CD4-positive, alpha-beta T cell (primary cell): Measurements from ENCODE around the gene DNAH11. TPM values are rescaled to one million over a fixed set of nuclear protein-coding genes. Genes with fewer than 3 reads are reported as not detected.

ENCODE experiments used
- ATAC-seq: fragments of 200-7000 bp; cut with Tn5 transposase; one replicate; pipeline ENCODE4 v1.10.0; 2022; ENCODE audit warnings: mild to moderate bottlenecking; ENCODE audit not compliant: poor library complexity
- CTCF ChIA-PET: fragments of 350-600 bp; sonication (Branson Sonifier 250); formaldehyde crosslinking; loops from one replicate; lab custom pipeline; 2021; ENCODE audit warnings: antibody characterized with exemption, inconsistent platforms; lab: Charles Lee
- POLR2A ChIA-PET: fragments of 350-600 bp; sonication (Branson Sonifier 250); formaldehyde crosslinking; loops from one replicate; lab custom pipeline; 2021; ENCODE audit warnings: antibody characterized with exemption, inconsistent platforms; lab: Charles Lee
- DNase-seq, 14 experiments: peaks; one replicate each; pipeline ENCODE4 v3.0.0-alpha.2; 2013 to 2020; ENCODE audit warnings: mixed read lengths in 2 of 14
- H3K27ac ChIP-seq, 2 donors: one replicate each; pipeline versions ENCODE4 v1.5.1 to v1.7.0; 2013; ENCODE audit warnings: low read length in 2 of 2, low read depth in 1 of 2, mild to moderate bottlenecking in 1 of 2
- H3K27me3 ChIP-seq, 2 experiments: 1 replicate in 1 of 2; 2 replicates in 1 of 2; pipeline versions ENCODE4 v1.6.1 to v1.7.0; 2013; ENCODE audit warnings: low read length in 2 of 2, control low read depth in 1 of 2, mild to moderate bottlenecking in 1 of 2, moderate library complexity in 1 of 2; ENCODE audit not compliant: insufficient read depth in 2 of 2, control insufficient read depth in 1 of 2
- H3K36me3 ChIP-seq: one replicate; pipeline ENCODE4 v1.6.1; 2013; ENCODE audit warnings: low read length, control low read depth; ENCODE audit not compliant: insufficient read depth
- H3K4me1 ChIP-seq: one replicate; pipeline ENCODE4 v1.6.1; 2013; ENCODE audit warnings: low read length, control low read depth; ENCODE audit not compliant: insufficient read depth
- H3K4me3 ChIP-seq: one replicate; pipeline ENCODE4 v1.5.1; 2013; ENCODE audit warnings: mild to moderate bottlenecking, low read length, moderate library complexity
- H3K9me3 ChIP-seq, 2 experiments: 1 replicate in 1 of 2; 2 replicates in 1 of 2; pipeline versions ENCODE4 v1.6.1 to v1.7.0; 2013; ENCODE audit warnings: low read length in 2 of 2, mild to moderate bottlenecking in 2 of 2, control low read depth in 1 of 2, moderate library complexity in 1 of 2; ENCODE audit not compliant: control insufficient read depth in 1 of 2, insufficient read depth in 1 of 2
- H3K27ac Mint-ChIP-seq: one replicate; pipeline ENCODE4 v1.8.0; 2020; ENCODE audit warnings: mixed read lengths
- H3K27me3 Mint-ChIP-seq: one replicate; pipeline ENCODE4 v1.8.0; 2021; ENCODE audit warnings: mixed read lengths
- H3K36me3 Mint-ChIP-seq: one replicate; pipeline ENCODE4 v1.8.0; 2021; ENCODE audit warnings: low read depth, mixed read lengths
- H3K4me1 Mint-ChIP-seq: one replicate; pipeline ENCODE4 v1.8.0; 2021; ENCODE audit warnings: low read depth, mixed read lengths
- H3K4me3 Mint-ChIP-seq: one replicate; pipeline ENCODE4 v1.8.0; 2020; ENCODE audit warnings: mild to moderate bottlenecking, mixed read lengths
- H3K9me3 Mint-ChIP-seq: one replicate; pipeline ENCODE4 v1.8.0; 2020; ENCODE audit warnings: mixed read lengths
- intact Hi-C, 2 experiments: fragments of 100-400 bp; cut with DNase I in 1 of 2; cut with micrococcal nuclease in 1 of 2; formaldehyde crosslinking; loops; one replicate each; pipeline versions ENCODE4 v1.15.1 to v1.9.0; 2023 to 2025; cut with DNase I, micrococcal nuclease
- total RNA-seq, 174 experiments: library from RNA in 2 of 174; stranded (reverse) in 2 of 174; gene quantifications; one replicate each; pipeline ENCODE4 v1.2.3 and lab custom pipeline; 2021 to 2026
- TF ChIP-seq, protein P1 (sequence below): fragments of 200-600 bp; IDR thresholded peaks from one replicate; pipeline ENCODE4 v1.8.0; 2022; ENCODE audit warnings: antibody characterized with exemption, mild to moderate bottlenecking

The DNAH11 gene
- total RNA-seq, 2 experiments from 2014 or later, result 0.11 TPM; not detected in 1

GRCh38 chr7:21572331-21573313 is 29.8 kb downstream of the DNAH11 start:
- intact Hi-C loops, result no loop called here
- no peak for DNase-seq
- Histone ChIP-seq H3K4me1 (no peaks in the 10 kb centered on the region), H3K27me3 (no peaks in the 10 kb centered on the region), H3K36me3 (no peaks in the 10 kb centered on the region), H3K4me3 (no peak overlapping the region), H3K9me3 (no peaks in the 10 kb centered on the region), H3K27ac (no peak overlapping the region)
- Mint-ChIP-seq H3K4me1 (no peaks in the 10 kb centered on the region), H3K27ac (no peak overlapping the region), H3K27me3 (peaks cover 6% of the 10 kb centered on the region), H3K9me3 (no peaks in the 10 kb centered on the region), H3K4me3 (no peak overlapping the region), H3K36me3 (no peaks in the 10 kb centered on the region)
- TF ChIP-seq, protein P1, sequence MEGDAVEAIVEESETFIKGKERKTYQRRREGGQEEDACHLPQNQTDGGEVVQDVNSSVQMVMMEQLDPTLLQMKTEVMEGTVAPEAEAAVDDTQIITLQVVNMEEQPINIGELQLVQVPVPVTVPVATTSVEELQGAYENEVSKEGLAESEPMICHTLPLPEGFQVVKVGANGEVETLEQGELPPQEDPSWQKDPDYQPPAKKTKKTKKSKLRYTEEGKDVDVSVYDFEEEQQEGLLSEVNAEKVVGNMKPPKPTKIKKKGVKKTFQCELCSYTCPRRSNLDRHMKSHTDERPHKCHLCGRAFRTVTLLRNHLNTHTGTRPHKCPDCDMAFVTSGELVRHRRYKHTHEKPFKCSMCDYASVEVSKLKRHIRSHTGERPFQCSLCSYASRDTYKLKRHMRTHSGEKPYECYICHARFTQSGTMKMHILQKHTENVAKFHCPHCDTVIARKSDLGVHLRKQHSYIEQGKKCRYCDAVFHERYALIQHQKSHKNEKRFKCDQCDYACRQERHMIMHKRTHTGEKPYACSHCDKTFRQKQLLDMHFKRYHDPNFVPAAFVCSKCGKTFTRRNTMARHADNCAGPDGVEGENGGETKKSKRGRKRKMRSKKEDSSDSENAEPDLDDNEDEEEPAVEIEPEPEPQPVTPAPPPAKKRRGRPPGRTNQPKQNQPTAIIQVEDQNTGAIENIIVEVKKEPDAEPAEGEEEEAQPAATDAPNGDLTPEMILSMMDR, result no peak
- no peak for ATAC-seq
- ChIA-PET POLR2A (no interaction called here), CTCF (no interaction called here)

- CTCF ChIA-PET, result no interaction called here
- TF ChIP-seq, protein P1, result no peak
- H3K27ac ChIP-seq, result no peak overlapping the region
Measured at GRCh38 chr7:21579341-21580072, 36.7 kb downstream of the DNAH11 start.

GRCh38 chr7:21580073-21580521 is 37.3 kb downstream of the DNAH11 start:
- Histone ChIP-seq H3K9me3 (no peaks in the 10 kb centered on the region), H3K4me3 (no peak overlapping the region), H3K27ac (no peak overlapping the region), H3K4me1 (no peaks in the 10 kb centered on the region), H3K27me3 (no peaks in the 10 kb centered on the region), H3K36me3 (no peaks in the 10 kb centered on the region)
- CTCF ChIA-PET, result no interaction called here
- Mint-ChIP-seq H3K27me3 (peaks cover 4% of the 10 kb centered on the region), H3K27ac (no peak overlapping the region), H3K4me3 (no peak overlapping the region), H3K4me1 (no peaks in the 10 kb centered on the region), H3K9me3 (peaks cover 5% of the 10 kb centered on the region), H3K36me3 (no peaks in the 10 kb centered on the region)
- DNase-seq, result no peak
- TF ChIP-seq, protein P1, result no peak
- no peak for ATAC-seq
- intact Hi-C loops, result no loop called here
- POLR2A ChIA-PET, result no interaction called here

More at GRCh38 chr7:21579341-21580072, 36.7 kb downstream of the DNAH11 start:
- Mint-ChIP-seq H3K4me1 (no peaks in the 10 kb centered on the region), H3K27ac (no peak overlapping the region), H3K27me3 (peaks cover 4% of the 10 kb centered on the region), H3K9me3 (peaks cover 5% of the 10 kb centered on the region), H3K36me3 (no peaks in the 10 kb centered on the region), H3K4me3 (no peak overlapping the region)
- H3K4me3 ChIP-seq, result no peak overlapping the region
- intact Hi-C loops, result no loop called here
- no peaks in the 10 kb centered on the region for H3K4me1 ChIP-seq
- no peaks in the 10 kb centered on the region for H3K27me3 ChIP-seq
- POLR2A ChIA-PET, result no interaction called here
- H3K9me3 ChIP-seq, result no peaks in the 10 kb centered on the region
- ATAC-seq (no peak), DNase-seq (no peak)
- H3K36me3 ChIP-seq, result no peaks in the 10 kb centered on the region
